NT2/D1 (cell line): ENCODE results near the gene RALGPS1.

ENCODE experiments used
- DNase-seq: peaks from one replicate; pipeline ENCODE4 v3.0.0-alpha.2; 2011; ENCODE audit warnings: low read depth, low spot score
- H3K27me3 ChIP-seq: 2 replicates; pipeline ENCODE4 v1.6.0; 2011; ENCODE audit warnings: mild to moderate bottlenecking; ENCODE audit not compliant: insufficient read length, insufficient read depth
- H3K36me3 ChIP-seq: 2 replicates; pipeline ENCODE4 v1.6.1; 2011; ENCODE audit warnings: mild to moderate bottlenecking, low read length, mixed read lengths; ENCODE audit not compliant: insufficient read depth, insufficient read length
- H3K4me1 ChIP-seq: 2 replicates; pipeline ENCODE4 v1.5.1; 2011; ENCODE audit not compliant: insufficient read depth, insufficient read length
- H3K4me3 ChIP-seq: 2 replicates; pipeline ENCODE4 v1.5.1; 2011; ENCODE audit warnings: low read depth; ENCODE audit not compliant: insufficient read length
- H3K9ac ChIP-seq: 2 replicates; pipeline ENCODE4 v1.6.0; 2011; ENCODE audit warnings: low read depth; ENCODE audit not compliant: insufficient read length
- H3K9me3 ChIP-seq: 2 replicates; pipeline ENCODE4 v1.5.1; 2011; ENCODE audit warnings: mild to moderate bottlenecking, low read length; ENCODE audit not compliant: insufficient read depth
- SUZ12 ChIP-seq: IDR thresholded peaks from 2 replicates; pipeline ENCODE4 v1.6.1; 2011; ENCODE audit not compliant: insufficient read length, insufficient read depth; ENCODE audit errors: extremely low read depth
- YY1 ChIP-seq: IDR thresholded peaks from 2 replicates; pipeline ENCODE4 v1.6.1; 2011; ENCODE audit not compliant: insufficient read length, insufficient read depth
- ZNF274 ChIP-seq: IDR thresholded peaks from 2 replicates; pipeline ENCODE4 v1.6.1; 2011; ENCODE audit warnings: mild to moderate bottlenecking, low read depth, low read length

RALGPS1 gene

GRCh38 chr9:127153501-127153900 is 238.9 kb downstream of the RALGPS1 start:
- no peak overlapping the region for H3K4me3 ChIP-seq
- TF ChIP-seq YY1 (no peak), SUZ12 (no peak), ZNF274 (no peak)
- H3K27me3 ChIP-seq, result no peaks in the 10 kb centered on the region
- H3K36me3 ChIP-seq, result no peaks in the 10 kb centered on the region
- H3K9me3 ChIP-seq, result no peaks in the 10 kb centered on the region
- H3K9ac ChIP-seq, result no peak overlapping the region
- no peak for DNase-seq
- peaks cover 3% of the 10 kb centered on the region for H3K4me1 ChIP-seq

DNA sequence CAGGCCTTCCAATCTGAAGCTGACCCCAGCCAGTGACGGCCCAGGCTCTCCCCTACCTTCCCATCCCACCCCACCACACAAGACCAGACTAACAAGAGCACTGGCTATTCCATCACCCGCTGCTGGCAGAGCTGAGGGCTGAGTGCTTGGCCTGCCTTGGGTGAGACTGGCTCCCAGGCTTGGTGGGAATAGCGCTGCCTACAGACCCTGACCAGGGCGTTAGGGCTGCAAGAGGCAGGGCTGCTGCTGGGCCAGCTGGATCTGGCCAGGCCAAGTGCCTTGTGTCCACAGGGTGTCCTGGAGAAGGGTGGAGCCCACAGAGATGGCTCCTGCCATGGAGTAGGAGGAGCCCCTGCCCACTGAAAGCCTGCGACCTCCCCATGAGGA is 239.4 kb downstream of the RALGPS1 start:
- Histone ChIP-seq H3K9ac (no peak overlapping the region), H3K9me3 (no peaks in the 10 kb centered on the region), H3K36me3 (no peaks in the 10 kb centered on the region), H3K4me3 (no peak overlapping the region), H3K27me3 (no peaks in the 10 kb centered on the region), H3K4me1 (peaks cover 4% of the 10 kb centered on the region)
- DNase-seq, result no peak
- no peak for TF ChIP-seq YY1
- TF ChIP-seq ZNF274, result no peak
- no peak for TF ChIP-seq SUZ12

DNA sequence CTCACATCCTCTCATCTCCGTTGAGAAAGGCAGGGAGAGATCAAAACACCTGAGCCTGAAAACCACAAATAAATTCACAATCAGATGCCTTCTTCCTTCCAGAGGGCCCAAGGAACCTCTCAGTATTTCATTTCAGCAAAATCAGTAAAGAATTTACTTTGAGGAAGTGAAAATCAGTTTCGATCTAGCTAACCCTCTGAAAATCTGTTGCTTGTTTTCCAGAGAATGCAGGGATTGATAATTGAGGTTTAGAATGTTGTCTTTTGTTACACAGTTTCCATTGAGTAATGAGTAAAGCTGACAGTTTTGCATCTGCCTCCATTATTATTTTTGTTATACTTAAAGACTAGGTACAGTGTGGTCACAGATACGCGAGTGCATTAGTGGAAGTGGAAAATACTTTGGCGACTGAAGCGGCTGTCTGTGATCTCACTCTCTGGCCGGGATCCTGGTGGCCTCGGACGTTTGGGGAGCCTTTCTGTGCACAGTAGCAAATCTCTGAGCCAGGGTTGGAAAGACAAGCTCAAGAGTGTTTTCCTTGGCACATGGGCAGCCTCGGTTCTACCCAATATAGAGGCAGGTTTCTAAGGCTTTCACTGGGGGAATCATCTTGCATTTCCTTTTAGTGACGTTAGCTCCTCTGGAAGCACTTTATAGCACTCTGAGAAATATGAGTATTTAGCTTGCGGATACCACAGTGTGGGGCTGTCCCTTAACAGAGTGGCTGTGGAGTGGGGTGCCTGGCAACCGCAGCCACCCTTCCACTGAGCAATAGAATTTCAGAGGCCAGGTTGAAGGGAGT is 240.0 kb downstream of the RALGPS1 start:
- H3K36me3 ChIP-seq, result no peaks in the 10 kb centered on the region
- TF ChIP-seq SUZ12, result no peak
- no peak for TF ChIP-seq ZNF274
- no peak for TF ChIP-seq YY1
- no peak for DNase-seq
- peaks cover 9% of the 10 kb centered on the region for H3K4me1 ChIP-seq
- H3K9me3 ChIP-seq, result no peaks in the 10 kb centered on the region
- H3K9ac ChIP-seq, result no peak overlapping the region
- H3K27me3 ChIP-seq, result no peaks in the 10 kb centered on the region
- no peak overlapping the region for H3K4me3 ChIP-seq

- TF ChIP-seq ZNF274 (no peak), YY1 (no peak), SUZ12 (no peak)
- H3K4me1 ChIP-seq, result peaks cover 11% of the 10 kb centered on the region
- H3K36me3 ChIP-seq, result no peaks in the 10 kb centered on the region
- H3K9ac ChIP-seq, result no peak overlapping the region
- H3K27me3 ChIP-seq, result no peaks in the 10 kb centered on the region
- H3K4me3 ChIP-seq, result no peak overlapping the region
- DNase-seq, result no peak
- no peaks in the 10 kb centered on the region for H3K9me3 ChIP-seq
Observed at GRCh38 chr9:127155314-127155960, 240.9 kb downstream of the RALGPS1 start.

DNA sequence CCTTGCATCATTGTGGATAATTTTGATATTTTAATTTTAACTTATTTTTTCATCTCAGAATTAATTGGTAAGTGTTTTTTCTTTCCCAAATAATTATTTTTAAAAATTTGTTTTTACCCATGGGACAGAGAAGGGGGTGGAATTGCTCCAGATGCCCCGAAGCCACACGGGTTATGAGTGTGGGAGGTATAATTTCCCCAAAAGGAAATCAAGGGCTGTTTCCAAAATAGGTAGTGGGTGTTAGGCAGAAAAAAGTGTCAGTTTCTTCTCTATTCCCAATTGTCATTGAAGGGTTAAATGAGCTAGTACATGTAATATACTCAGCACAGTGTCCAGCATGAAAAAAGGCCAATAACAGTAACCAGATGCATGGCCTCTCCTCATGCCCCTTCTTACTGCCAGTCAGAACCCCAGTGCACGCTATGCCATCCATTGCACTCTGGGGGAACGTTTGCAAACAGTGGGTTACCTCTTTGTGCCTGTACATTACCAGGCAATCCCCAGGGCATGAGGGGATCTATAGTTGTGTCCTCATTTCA is 244.3 kb downstream of the RALGPS1 start:
- no peak for DNase-seq
- Histone ChIP-seq H3K9me3 (no peaks in the 10 kb centered on the region), H3K4me3 (no peak overlapping the region), H3K27me3 (no peaks in the 10 kb centered on the region), H3K9ac (no peak overlapping the region), H3K36me3 (no peaks in the 10 kb centered on the region), H3K4me1 (peaks cover 8% of the 10 kb centered on the region)
- no peak for TF ChIP-seq SUZ12
- no peak for TF ChIP-seq ZNF274
- TF ChIP-seq YY1, result no peak

DNA sequence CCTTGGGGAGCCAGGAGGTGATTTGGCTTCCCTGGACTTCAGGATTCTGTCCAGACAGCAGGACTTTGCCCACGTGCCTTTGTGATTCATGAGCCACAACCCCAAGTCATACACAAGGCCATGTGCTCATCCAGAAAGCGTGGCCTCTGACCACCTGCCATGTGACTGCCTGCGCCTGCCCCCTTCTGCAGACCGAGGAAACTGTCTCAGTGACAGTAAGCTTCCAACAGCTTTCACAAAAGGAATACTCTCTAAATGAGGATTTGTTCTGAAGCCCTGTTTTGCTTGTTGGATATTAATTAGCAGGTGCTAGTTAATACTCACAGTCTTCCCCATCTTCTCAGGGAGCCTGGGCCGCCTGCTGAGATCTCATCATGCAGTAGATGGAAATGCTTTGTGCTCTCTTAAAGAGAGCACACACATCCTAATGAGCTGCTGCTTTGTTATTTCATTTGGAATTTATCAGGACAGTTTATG is 244.8 kb downstream of the RALGPS1 start:
- DNase-seq, result no peak
- H3K9ac ChIP-seq, result no peak overlapping the region
- no peaks in the 10 kb centered on the region for H3K36me3 ChIP-seq
- no peak overlapping the region for H3K4me3 ChIP-seq
- H3K9me3 ChIP-seq, result no peaks in the 10 kb centered on the region
- H3K27me3 ChIP-seq, result no peaks in the 10 kb centered on the region
- peaks cover 8% of the 10 kb centered on the region for H3K4me1 ChIP-seq
- TF ChIP-seq SUZ12 (no peak), YY1 (no peak)

GRCh38 chr9:127159949-127160610 is 245.5 kb downstream of the RALGPS1 start:
- Histone ChIP-seq H3K4me1 (peaks cover 8% of the 10 kb centered on the region), H3K9me3 (no peaks in the 10 kb centered on the region), H3K4me3 (no peak overlapping the region), H3K27me3 (no peaks in the 10 kb centered on the region), H3K36me3 (no peaks in the 10 kb centered on the region), H3K9ac (no peak overlapping the region)
- no peak for DNase-seq
- no peak for TF ChIP-seq ZNF274
- no peak for TF ChIP-seq YY1
- TF ChIP-seq SUZ12, result no peak
